RKO (cell line): ENCODE data around the gene GSTT2B.
"Not testable (repeated sequence)": the region's sequence is repeated elsewhere in the genome, so short reads cannot be mapped to it uniquely, and the experiment has no call there.

ENCODE experiments used
- DNase-seq: peaks from one replicate; pipeline ENCODE4 v3.0.0-alpha.2; 2016; ENCODE audit warnings: low spot score

The GSTT2B gene

GRCh38 chr22:23961084-23961771 lies at the start of gene GSTT2B:
TSS of gene GSTT2B (minus strand) at chr22:23961195. CDS start at chr22:23961131, 64 bp downstream.
- not testable (repeated sequence) for DNase-seq

- no peak for DNase-seq
These were observed 49.0 kb upstream of the GSTT2B start for GRCh38 chr22:24010018-24010391.

GRCh38 chr22:24009227-24010017 lies 48.4 kb upstream of the GSTT2B start:
- no peak for DNase-seq

- DNase-seq, result no peak
These were observed 47.6 kb upstream of the GSTT2B start for GRCh38 chr22:24008381-24009226.

GRCh38 chr22:24008022-24008283 lies 47.0 kb upstream of the GSTT2B start:
- no peak for DNase-seq

- DNase-seq, result no peak
These were observed 46.4 kb upstream of the GSTT2B start for GRCh38 chr22:24007253-24008021.

- DNase-seq, result no peak
These were observed 45.9 kb upstream of the GSTT2B start for GRCh38 chr22:24006914-24007214.

GRCh38 chr22:24006207-24006913 lies 45.4 kb upstream of the GSTT2B start:
- peak; percentile 26 for DNase-seq

- no peak for DNase-seq
These were observed 44.2 kb upstream of the GSTT2B start, which contains the start of gene GSTT4 for GRCh38 chr22:24005201-24005600. TSS of gene GSTT4 (minus strand) at chr22:24005453. CDS start at chr22:24005356, 97 bp downstream.

GRCh38 chr22:24003887-24004286 lies 42.9 kb upstream of the GSTT2B start:
- no peak for DNase-seq

GRCh38 chr22:24002851-24003250 lies 41.9 kb upstream of the GSTT2B start:
- no peak for DNase-seq

- no peak for DNase-seq
These were observed 41.3 kb upstream of the GSTT2B start for GRCh38 chr22:24002272-24002671.

- no peak for DNase-seq
These were observed 40.3 kb upstream of the GSTT2B start for GRCh38 chr22:24001314-24001713.

GRCh38 chr22:23999779-24000178 lies 38.8 kb upstream of the GSTT2B start:
- DNase-seq, result not testable (repeated sequence)

- no peak for DNase-seq
These were observed 36.1 kb upstream of the GSTT2B start for GRCh38 chr22:23997092-23997491.

GRCh38 chr22:23993581-23994177 lies 32.7 kb upstream of the GSTT2B start:
- DNase-seq, result not testable (repeated sequence)

- not testable (repeated sequence) for DNase-seq
These were observed 32.1 kb upstream of the GSTT2B start for GRCh38 chr22:23993080-23993479.

GRCh38 chr22:23989583-23990244 lies 28.7 kb upstream of the GSTT2B start:
- DNase-seq, result not testable (repeated sequence)

GRCh38 chr22:23986538-23987178 lies 25.7 kb upstream of the GSTT2B start:
- DNase-seq, result not testable (repeated sequence)

GRCh38 chr22:23986089-23986488 lies 25.1 kb upstream of the GSTT2B start:
- DNase-seq, result not testable (repeated sequence)
